Keratinocyte (primary cell): ENCODE measurements around the gene SLX4.

Experiments used
- CTCF ChIP-seq, 3 experiments: IDR thresholded peaks in 1 of 3; conservative IDR thresholded peaks in 1 of 3; optimal IDR thresholded peaks in 1 of 3; 2 replicates in 2 of 3; 3 replicates in 1 of 3; pipeline versions ENCODE3 to v1.5.1; 2011; ENCODE audit warnings: low read length in 3 of 3, mild to moderate bottlenecking in 3 of 3, moderate library complexity in 2 of 3, control low read depth in 1 of 3, inconsistent platforms in 1 of 3; ENCODE audit not compliant: insufficient read depth in 2 of 3; ENCODE audit errors: extremely low read depth in 1 of 3
- EZH2 ChIP-seq: IDR thresholded peaks from one replicate; pipeline ENCODE4 v1.6.1; 2012; ENCODE audit warnings: inconsistent platforms, mild to moderate bottlenecking, low read length, moderate library complexity

- TF ChIP-seq CTCF (optimal IDR thresholded peaks at IDR 0.05 in 1 of 3, IDR thresholded peaks at IDR 0.05 in 1 of 3, conservative IDR thresholded peaks at IDR 0.05 in 1 of 3; ENCODE audit: extremely low read depth in 1 of 3, insufficient read depth in 2 of 3, low read length in 3 of 3) (no peak), EZH2 (no peak)
These were observed 35.9 kb downstream of the SLX4 start for GRCh38 chr16:3575491-3575890.
